ENCODE data around the gene KY.

KY gene

DNA sequence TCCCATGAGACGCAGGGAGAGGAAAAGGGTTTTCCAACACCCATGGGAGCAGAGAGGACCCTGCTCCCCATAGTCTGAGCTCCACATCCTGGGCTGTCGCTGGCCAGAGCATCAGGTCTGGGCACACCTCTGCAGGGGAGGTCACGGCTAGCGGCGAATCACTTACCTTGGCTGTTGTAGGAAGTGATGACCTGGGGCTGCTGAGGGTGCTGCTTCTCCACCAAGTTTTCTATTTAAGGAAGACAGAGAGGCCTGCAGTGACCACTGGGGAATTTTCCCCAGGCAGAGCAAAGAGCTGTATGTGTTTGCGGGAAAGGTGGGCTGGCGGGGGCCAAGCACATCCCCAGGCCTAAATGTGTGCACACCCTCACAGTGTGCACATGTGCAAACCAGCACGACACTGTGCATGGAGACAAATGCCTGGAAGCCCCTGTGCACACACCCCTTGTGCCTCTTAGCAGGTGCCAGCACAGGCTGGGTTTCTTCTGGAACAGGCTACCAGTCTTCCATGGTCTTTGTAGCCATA, 7.6 kb downstream of the KY start:
- DNase-seq = no peak

DNA sequence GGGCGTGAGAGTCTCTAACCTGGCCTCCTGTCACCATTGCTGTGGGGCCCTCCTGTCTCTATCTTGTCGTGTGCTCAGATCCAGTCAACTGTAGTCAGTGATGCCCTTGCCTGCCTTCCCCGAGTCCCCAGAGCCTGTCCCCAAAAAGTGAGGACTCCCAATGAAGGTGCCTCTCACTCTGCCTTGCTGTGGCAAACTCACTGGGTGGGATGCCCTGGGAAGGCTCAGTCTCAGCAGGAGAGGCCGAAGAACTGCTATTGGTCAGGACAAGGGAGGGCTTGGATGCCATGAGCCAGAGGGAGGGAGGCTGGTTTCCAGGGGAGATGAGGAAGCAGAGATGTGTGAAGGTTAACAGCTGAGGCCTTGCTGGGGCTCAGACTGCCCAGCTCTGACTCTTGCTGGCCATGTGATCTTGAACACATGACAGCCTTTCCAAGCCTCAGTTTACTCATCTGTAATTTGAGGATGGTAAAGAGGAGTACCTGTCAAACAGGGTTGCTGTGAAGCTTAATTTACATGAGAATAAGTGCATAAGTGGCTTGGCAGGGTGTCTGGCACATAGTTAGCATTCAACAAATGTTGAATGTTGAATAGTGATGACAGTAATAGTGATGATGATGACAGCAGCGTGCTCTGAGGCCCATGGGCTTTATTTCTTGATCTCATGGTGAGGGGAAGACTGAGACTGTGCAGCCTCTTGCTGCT, 8.2 kb downstream of the KY start:
- DNase-seq = no peak

DNA sequence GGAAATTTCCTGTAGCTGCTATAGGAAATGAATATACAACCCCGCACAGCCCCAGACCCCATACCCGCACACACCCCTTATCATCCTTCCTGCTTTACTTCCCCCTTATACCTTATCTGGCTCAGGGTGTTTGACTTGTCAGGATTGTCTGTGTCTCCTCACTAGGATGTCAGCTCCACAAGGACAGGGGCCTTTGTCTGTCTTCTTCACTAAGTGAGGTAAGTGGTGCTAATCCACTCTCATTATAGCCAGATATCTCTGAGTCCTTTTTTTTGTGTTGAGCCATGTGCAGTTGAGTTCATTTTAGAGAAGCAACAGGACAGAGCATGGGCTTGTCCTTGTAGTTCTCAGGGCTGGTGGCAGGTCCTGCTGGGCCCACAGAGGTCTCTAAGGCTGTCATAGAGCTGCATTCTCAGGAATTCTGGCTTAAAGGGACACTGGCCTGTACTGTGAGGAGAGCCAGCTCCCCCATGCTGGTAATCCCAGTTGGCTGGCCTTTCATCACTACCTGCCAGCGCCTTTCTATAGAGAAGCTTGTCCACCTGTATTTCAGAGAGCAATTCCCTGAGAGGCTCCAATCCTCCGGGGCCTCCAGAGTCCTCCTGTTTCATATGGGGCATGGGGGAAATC, 9.0 kb downstream of the KY start:
- no peak for DNase-seq

DNA sequence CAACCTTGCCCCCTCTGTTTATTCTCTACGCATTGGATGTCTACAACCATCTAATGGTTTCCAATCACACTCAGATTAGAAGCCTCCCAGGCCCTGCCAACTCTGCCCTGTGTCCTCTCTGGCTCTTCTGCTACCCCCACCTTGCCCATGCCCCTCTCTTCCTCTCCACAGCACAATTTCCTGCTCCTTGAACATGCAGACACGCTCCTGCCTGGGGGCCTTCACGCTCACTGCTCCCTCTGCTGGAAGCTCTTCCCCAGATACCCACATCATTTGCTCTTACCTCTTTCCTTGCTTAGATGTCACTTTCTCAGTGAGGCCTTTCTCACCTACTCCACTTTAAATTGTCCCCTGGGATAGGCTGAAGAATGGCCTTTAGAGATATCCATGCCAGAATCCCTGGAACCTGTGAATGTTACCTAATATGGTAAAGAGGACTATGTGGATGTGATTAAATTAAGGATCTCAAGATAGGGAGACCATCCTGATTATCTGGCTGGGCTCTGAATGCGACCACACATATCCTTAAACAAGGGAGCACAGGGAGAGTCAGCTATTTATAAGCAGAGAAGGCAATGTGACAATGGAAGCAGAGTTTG, 9.9 kb downstream of the KY start:
- DNase-seq = peak; percentile 21

DNA sequence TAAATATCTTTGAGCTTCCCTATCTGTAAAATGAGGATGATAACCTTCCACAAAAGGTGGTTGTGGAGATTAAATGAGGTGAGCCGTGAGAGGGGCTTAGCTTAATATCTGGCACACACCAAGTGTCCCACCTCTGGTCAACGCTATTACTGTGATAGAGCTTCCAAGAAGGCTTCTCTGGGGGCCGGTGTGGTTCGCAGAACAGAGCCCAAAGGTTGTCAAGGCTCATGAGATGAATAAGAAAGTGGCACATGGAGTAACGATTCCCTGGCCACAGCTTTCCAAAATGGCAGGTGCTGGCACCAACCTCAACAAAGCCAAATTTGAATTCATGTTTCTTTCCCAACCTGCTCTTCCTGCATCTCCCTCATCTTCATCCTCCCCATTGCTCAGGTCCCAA, 10.4 kb downstream of the KY start:
- no peak for DNase-seq

DNA sequence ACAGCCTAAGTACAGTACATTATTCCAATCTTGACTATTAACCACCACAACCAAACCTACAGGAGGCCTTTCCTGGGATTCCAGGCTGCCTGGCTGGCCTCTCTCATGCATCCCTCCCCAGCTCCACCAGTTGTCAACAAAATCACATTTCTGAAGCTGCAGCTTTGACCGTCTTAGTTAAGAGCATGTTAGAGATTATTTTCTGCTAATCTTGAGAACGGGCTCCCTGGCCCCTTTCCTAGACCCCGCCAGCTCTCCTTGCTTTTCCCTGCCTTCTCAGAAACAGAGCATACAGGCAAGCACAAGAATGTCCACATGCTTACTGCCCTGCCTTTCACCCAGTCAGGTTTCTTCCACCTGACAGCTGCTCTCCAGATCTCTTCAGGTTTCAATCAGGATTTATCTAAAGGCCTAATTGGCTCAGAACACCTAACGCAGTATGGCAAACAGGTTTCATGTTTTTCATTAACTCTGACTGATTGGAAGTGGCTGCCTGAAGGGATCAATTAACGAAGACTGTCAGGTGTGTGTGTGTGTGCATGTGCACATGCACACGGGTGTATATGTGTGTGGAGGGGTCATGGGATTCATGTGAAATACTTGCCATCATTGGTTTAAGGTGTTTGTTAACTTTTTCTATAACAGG, 12.3 kb downstream of the KY start:
- DNase-seq = no peak

DNA sequence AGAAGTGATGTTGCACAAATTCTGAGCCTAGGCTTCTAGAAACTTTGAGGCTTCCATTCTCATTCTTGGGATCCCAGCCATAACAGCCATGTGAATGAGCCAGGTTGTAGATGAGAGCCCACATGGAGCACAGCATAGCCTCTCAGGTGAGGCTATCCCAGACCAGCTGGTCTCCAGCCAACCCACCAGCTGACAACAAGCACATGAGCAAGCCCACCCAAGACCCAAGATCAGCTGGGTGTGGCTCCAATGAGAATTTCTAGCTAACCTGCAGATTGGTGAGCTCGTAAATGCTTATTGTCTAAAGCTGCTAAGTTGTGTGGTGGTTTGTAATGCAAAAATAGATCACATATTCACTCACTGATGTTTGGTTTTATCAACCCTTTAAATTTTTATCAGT, 14.4 kb downstream of the KY start:
- DNase-seq = no peak

DNA sequence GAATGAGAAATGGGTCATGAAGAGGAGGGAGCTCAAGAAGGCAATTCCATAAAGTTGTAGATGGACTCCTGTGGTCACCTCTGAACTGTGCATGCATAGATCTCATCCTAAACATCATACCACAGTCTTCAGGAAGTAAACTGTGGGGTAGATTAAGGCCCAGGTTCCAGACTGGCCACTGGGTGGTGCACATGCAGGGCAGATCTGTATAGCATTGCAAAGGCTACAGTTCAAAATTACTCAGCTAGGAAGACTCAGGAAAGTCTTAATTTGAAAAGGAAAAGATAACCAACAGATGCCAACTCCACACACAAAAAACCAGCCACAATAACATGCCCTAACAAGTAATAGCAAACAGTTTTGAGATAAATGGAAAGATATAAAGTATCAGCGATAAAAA, 20.3 kb downstream of the KY start:
- peak; percentile 3 for DNase-seq

DNA sequence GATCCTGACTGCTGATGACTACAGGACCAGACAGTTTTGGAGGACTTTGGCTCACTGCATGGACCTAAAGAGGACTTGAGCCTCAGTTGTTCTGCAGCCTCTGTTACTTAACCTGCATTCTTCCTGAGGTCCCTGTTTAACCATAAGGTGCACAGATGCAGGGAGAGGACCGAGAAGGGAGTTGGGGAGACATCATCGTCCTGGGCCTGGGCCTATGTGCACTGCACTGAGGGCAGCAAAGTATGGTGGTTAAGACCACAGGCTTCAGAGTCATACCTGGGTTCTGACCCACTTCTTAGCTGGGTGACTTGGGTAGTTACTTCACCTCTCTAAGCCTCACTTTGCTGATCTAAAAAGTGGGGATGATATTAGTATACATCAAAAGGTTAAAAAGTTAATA, 21.9 kb downstream of the KY start:
- DNase-seq = no peak

DNA sequence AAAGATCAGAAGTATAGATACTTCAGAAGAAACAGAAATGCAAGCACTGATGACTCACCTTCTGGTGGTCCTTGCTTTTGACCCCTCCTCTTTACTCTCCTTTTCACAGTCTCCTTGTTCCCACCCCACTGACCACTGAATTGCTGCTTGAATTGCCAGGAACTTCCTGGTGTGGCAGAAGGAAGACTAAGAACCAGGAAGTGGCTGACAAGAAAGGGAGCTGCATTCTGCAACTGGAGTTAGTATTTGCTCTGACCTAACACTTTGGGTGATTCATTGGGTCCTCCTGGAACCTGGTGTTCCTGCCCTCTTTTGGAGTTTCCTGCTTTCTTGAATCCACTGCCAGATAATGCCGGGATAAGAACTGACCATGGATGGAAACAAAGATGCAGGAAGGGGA, 23.0 kb downstream of the KY start:
- DNase-seq = peak; percentile 2

DNA sequence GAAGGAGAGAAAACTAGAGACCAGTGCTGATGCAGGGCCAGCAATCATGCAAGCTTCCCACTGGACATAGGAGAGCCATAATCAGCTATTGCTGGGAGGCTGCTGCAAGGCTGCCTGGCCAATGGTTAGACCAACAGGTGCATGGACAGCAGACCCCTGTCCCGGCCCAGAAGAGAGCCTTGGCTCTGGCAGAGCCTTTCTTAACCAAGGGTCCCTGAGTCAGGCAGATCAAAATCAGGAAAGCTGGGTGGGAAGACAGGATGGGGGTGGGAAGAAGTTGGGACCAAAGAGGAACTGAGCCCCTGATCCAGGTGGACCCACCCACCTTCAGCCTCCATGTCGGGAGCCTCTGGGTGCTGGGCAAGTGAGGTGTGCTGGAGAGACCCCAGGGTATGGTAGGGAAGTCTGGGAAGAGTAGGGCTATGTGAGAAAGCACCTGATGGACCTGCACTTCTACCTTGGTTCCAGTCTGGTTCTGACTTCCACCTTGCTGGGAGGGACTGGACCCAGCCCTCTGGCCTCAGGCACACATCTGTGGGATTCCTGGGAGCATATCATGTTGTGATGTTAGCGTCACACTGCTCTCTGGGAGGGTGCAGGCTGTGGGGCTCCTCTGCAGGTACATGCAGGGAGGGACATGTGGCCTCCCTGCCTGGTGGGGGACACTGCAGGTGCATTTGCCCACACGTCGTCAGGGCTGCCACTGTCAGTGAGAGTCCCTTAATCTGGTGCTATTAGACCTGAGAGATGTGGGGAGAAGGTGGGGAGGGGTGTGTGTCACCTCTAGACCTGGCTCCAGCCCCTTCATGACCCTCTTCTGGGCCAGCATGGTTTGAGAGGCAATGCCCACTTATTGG, 24.7 kb downstream of the KY start:
- no peak for DNase-seq

DNA sequence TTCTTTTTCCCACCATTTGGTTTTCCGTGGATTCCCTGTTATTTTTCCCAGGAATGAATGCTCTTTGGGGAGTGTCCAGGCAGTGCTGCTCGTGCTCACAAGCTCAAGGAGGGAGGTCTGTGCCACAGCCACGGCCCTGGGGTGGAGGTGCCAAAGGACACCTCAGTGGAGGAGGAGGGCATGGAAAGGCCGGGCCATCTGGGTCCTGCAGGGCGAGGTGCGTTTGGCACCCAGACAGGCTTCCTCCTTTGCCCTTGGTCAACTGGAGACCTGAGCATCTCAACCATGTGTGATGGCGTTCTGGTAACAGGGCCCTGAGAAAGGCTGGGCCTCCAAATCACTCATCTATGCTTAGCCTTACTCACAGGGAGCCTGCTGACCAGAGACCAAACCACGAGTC, 25.4 kb downstream of the KY start:
- DNase-seq = no peak

DNA sequence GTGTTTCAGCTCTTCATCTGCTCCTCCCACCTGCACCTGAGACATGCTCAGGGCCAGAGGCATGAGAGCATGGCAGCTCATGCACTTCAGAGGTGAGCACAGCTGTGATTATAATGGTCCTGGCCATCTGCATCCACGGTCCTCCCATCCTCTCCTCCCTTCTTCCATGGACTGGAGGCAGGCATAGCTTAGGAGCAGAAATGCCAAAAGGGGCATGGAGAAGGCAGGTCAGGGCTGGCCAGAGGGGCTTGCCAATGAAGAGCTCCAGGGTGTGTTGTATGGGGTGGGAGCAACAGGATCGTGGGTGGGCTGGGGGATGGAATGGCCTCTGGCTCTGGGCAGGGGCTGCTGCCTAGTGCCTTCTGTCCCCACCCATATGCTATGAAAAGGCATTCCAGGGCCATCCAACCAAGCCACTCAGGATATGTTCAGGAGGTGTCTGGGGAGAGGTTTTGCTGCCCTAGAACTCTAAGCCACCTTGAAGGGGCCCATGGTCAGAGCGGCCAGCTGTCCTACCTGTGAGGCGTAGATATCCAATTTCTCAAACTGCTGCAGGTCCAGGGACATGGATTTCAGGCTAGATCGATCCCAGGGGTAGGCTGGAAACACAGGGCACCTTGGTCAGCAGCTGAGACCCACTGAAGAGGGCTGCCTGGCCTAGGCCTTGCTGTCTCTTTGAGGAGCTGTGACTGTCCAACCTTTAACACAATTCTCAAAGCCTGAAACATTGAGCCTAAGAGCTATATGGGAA, 26.1 kb downstream of the KY start:
- DNase-seq = no peak

DNA sequence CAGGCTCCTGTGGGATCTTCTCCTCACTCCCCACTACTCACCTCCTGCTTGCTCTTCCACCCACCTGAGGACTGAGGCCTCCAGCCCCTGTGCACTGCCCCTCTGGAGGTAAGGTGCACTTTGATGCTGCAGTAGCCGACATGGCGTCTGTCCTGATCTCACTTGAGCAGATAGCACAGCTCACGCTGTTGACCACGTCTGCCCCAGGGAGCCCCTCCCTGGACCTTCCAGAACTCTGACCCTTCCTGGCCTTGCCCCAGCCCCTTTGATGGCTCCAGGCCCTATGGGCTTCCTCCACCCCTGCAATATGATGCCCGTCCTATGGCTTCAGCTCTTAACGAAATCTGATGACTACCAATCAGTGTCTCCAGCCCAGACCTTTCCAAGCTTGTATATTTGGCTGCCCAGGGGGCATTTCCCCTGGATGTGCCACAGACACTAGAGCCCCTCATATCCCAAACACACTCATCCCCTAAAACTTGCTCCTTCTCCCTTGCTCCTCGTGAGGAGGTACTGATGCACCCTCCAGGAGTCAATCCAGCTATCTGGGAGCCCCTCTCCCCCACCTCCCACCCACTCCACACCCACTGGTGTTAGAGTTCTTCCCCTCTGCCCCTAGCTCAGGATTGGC, 27.1 kb downstream of the KY start:
- no peak for DNase-seq

DNA sequence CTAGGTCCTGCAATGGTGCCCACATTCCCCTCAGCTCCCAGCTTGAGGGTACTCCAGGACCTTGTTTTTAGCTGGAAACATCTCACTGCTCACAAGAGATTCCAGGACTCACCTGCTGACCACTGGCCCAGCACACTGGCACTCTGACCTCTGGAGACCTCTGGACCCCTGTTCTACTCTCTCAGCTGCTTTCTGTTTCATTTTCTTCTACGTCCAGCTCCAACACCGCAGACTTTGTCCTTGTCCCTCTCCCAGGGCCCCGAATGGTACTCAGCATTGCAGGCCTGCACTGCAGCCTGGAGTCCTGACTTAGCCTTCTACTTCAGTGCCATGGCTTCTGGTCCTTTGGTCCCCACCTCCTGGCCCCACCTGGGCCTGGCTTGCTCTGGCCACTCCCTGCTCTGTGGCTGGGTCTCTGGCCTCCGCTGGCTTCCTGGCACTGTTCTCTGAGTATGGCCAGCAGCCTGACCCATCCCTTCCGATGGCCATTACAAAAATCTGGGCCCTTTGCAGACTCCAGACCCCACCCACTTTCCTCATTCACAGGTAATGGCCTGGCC, 27.9 kb downstream of the KY start:
- no peak for DNase-seq

DNA sequence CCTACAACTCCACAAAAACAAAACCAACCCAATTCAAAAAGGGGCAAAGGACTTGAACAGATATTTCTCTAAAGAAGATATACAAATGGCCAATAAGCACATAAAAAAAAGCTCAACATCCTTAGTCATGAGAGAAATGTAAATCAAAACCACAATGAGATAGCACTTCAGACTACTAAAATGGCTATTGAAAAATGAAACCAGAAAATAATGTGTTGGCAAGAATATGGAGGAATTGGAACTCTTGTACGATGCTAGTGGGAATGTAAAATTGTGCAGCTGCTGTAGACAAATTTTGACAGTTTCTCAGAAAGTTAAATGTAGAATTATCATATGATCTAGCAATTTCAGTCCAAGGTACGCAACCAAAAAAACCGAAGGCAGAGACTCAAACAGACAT, 29.0 kb downstream of the KY start:
- peak; percentile 69 for DNase-seq

DNA sequence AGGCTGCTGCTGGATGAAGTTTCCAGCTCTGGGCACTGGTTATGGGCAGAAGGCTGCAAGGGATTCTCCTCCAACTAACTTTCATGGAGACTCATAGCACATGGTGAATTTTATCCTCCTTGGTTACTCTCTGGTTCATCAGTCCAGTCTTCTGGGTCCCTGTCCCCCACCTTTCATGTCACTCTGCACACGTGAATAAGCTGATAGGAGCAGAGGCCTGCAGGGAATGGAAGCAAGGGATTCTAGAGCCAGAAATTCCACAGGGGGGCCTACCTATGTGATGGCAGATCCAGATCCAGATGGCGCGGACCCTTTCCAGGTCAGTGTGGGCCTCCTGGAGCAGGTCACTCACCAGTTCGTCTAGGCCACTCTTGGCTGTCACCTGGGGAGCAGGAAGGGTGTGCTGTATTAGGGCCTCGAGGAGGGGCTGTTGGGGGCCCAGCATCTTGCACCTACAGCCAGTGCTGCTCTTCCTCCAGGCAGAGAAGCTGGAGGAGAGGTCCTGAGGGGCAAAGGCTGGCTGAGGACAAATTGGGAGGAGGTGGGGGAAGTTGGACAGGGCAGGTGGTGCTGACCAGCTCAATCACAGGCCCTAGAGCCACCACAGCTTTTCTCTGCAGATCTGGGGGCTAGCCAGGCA, 30.2 kb downstream of the KY start:
- DNase-seq = no peak

DNA sequence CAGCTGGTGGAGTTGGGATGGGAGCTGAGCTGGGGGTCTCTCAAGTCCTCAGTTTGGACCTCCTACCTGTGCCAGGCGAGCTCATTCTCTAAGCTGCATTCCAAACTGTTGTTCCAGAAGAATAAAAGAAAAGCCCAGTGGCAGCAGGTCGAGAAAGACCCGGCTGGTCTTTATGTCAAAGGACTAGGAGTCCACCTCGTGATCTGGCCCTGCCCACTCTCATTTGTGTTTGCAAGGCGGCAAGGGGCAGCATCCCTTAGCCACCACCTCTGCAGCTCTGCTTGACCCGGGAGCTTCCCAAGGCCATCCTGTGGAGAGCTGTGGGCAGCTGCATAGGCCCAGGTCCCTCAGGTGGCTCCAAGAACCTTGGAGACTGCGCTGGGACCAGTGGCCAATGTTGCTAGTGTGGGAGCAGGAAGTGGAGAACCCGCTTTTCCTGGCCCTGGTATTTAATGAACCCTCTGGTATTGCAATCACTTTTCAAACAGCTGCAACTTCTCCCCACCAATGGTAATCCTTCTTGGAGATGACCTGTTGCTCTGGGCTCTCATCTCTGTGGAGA, 30.9 kb downstream of the KY start:
- no peak for DNase-seq

DNA sequence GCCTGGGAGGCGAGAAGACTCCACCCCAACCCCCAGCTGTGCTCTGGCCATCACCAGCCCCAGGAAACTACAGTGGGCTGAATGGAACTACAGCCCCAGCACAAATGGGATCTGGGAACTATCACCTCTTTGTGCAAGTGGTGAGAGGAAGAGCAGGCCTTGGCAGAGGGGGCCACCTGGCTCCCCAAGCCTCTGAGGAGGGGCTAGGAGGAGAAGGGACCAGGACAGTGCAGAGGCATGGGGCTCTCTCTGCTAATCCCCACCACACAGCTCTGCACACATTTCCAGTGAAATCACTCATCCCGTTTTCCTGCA, 31.6 kb downstream of the KY start:
- no peak for DNase-seq

DNA sequence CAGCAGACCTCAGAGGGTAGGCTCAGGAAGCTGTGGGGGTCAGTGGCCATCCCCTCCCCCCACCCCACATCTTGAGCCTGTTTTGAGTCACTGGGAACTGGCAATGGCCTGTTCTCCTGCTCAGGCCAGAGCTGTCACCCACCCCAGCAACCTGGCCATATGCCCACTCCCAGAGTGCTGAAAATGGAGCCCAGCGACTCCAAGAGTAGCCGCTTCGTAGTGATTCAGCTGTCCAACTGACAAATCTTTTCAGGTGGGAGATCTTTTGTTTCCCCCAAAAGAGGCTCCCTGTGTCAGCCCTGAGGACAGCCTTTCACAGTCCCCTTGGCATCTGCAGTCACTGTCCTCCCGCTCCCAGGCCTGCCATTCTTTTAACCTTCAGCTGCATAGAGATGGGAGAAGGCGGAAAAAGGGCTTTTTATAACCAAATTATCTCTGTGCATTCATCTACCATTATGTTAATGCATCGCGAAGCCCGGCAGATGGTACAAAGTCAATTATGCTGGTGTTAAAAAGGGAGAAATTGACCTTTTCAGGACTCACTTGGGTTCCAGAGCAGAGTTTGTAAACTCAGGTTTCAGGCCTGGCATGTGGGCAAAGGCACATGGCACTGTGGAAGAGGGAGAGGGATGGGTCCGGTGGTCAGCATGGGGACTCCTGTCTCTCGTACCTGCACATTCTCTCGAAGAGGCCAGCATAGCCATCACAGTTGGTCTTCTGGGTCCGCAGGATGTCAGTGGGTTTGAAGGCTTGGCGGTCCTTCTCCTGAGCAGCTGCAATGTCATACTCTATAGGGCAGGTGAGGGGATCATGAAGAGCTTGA, 32.1 kb downstream of the KY start:
- DNase-seq = no peak

Measured in OCI-M1 (cell line).